ENCODE results near the gene CFAP77.
A peak's percentile ranks its signal among the peaks of the same experiment; 100 is the strongest.
"Not testable (repeated sequence)": the region's sequence is repeated elsewhere in the genome, so short reads cannot be mapped to it uniquely, and the experiment has no call there.

CFAP77 gene

DNA sequence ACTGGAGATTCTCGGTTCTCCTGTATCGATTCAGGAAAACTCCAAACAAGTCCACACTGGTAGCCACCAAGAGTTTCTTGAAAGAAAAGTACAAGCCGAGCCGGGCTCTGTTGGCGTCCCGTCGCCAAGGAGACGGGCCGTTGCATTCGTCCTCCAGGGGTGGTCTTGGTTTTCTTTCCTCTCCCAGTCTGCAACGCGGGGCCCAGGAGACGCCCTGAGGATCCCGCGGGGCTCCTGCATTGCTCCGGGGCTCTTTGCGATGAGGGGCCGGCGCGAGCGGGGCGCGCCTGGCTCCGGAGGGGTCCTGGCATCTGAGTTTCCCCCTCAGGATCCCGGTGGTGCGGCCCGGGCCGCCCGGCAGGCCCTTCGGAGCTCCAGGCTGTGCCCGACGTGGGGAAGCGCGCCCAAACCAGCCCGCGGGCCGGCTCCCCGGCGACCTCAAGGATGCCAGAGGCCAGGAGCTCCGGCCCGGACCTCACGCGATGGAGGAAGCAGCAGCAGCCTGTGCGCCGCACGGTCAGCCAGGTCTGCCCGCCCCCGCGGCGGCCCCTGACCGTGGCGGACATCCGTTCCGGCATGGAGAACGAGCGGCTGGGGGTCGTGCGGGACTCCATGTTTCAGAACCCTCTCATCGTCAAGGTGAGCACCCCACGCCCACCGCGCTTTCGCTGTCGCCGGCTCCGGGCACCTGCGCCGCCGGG is at the start of gene CFAP77:
TSS of gene CFAP77 (plus strand) at position 384 of the 701 bp plus-strand sequence. CDS start at position 445, 61 bp downstream.
- DNase-seq = peak; percentile 43

DNA sequence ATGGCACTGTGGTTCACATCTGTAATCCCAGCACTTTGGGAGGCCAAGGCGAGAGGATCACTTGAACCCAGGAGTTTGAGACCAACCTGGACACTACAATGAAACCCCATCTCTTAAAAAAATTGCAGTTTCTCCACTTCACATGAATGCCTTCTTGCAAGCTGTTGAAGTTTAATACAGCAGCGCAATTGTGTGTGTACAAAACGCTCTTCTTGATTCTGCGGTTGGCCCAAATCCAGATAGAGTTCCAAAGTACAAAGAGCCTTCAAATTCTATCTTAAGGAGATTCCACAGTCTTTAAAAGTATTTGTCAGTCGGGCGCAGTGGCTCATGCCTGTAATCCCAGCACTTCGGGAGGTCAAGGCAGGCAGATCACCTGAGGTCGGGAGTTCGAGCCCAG is 45.9 kb upstream of the CFAP77 start:
- no peak for DNase-seq

DNA sequence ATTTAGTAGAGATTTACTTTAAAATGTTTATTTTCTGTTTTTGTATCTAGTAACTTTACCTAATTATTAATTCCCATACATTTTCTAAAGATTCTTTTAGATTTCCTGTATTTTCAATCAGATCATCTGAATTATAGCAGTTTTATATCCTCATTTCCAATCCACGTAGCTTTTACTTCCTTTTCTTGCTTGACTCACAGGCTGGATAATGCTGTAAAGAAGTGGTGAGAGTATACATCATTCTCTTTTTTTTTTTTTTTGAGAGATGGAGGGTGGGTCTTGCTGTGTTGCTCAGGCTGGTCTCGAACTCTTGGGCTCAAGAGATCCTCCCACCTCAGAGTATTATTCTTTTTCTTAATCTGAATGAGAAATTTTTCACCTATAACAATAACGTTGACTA is 44.0 kb upstream of the CFAP77 start:
- DNase-seq = no peak

DNA sequence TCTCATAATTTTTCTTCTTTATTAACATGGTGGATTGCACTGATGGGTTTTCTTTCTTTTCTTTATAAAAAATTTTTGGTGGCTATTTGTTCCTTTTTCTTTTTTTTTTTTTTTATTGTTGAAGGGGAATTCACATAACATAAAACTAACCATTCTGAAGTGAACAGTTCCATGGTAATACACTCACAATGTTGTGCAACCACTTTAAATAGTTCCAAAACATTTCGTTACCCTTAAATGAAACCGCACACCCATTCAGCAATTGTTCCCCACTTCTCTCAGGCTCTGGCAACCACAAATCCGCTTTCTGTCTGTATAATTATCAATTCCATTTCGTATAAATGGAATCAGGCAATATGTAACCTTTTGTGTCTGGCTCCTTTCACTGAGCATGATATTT is 43.5 kb upstream of the CFAP77 start:
- DNase-seq = no peak

DNA sequence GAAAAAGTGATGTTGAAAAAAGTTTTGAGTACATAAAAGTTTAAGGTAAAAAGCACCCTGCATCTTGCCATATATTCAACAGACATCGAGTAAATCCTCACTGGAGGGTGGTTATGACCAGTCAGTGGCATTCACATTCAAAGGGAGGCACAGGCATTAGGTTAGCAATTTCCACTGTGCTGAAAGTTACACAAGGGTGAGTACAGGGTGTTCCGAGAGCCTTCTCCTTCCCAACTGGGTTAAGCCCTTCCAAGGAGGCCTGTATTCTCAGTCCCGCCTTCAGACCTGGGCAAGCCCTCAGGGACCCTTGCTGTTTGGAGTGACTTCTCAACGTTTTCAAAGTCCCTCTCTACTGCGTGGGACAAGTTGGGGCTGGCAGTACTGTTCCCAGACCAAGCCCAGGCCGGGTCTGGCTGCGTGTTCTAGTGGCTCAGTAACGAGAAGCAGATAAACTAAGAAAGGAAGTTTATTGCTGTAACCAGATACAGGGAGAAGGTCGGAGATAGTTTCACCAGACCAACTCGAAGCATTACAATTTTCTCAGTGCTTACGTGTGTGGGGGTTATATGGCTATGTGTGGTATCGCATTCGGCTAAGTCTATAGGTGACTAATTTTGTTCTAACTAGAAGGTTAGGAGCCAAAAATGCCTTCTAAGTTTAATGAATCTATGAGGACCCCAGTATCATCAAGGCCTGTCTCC is 42.2 kb upstream of the CFAP77 start:
- DNase-seq = no peak

DNA sequence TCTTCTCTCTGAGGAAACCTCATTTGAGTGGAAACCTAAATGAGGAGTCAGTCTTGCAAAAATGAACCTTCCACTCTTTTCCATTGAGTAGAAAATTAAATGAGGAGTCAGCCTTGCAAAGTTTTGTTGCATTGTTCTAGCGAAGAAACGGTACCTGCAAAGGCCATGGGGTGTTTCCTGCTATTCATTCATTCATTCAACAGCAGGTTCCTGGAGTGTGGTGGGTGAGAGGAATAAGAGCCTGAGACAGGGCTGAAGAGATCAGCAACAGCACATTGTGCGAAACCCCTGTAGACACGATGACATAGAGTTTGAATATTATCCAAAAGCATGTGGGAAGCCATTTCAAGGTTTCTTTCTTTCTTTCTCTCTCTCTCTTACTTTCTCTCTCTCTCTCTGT is 40.6 kb upstream of the CFAP77 start:
- DNase-seq = no peak

DNA sequence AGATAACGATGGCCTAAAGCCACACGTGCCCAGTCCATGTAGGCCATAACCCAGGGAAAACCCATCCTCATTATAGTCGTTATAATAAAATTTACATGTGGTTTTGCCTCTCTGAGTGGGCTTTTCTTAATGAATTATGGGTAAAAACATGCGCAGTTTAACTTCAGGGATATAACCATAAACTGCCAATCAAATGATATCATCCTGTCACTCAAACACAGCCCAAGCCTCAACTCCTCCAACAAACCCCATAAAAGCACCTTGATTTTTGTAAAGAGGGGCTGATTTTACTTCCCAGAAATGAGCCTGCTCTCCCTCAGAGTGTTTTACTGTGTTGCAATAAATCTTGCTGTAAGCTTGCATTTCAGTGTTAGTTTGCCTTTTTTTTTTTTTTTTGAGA is 39.4 kb upstream of the CFAP77 start:
- DNase-seq = no peak

DNA sequence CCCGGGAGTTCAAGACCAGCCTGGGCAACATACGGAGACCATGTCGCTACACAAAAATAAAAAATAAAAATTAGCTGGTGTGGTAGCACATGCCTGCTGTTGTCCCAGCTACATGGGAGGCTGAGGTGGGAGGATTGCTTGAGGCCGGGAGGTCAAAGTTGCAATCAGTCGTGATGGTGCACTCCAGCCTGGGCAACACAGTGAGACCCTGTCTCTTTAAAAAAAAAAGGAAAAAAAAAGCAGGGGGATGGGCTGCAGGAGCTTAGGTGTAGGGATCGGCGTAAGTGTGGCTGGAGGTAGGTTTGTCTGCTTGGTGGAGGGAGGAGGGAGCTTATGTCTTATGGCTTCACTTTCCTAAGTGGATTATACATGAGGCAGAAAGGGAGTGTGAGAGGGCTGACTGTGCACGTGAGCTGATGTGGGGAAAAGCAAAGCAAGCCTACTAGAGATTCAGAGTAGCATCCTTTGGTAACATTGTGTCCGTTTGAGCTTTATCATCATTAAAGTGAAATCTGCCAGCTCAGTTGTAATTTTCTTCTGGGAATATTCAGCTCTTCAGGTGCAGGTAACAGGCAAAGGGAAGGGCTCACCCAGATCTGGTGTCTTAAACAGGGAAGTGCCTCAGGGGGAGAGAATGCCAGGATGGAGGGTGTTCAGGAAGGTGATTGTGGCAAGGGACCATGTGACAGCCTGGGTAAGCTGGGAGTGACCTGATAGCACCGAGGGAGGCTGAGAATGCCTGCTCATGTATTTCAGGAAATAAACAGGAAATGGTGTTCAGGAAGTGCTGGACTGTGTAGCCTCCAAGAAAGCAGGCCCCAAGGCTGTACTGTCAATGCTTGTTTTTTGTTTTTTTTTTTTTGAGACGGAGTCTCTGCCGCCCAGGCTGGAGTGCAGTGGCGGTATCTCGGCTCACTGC is 37.6 kb upstream of the CFAP77 start:
- DNase-seq = no peak

DNA sequence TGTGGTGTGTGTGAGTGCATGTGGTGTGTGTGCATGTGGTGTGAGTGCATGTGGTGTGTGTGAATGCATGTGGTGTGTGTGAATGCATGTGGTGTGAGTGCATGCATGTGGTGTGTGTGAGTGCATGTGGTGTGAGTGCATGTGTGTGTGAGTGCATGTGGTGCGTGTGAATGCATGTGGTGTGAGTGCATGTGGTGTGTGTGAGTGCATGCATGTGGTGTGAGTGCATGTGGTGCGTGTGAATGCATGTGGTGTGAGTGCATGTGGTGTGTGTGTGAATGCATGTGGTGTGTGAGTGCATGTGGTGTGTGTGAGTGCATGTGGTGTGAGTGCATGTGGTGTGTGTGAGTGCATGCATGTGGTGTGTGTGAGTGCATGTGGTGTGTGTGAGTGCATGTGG is 32.2 kb upstream of the CFAP77 start:
- DNase-seq = not testable (repeated sequence)

DNA sequence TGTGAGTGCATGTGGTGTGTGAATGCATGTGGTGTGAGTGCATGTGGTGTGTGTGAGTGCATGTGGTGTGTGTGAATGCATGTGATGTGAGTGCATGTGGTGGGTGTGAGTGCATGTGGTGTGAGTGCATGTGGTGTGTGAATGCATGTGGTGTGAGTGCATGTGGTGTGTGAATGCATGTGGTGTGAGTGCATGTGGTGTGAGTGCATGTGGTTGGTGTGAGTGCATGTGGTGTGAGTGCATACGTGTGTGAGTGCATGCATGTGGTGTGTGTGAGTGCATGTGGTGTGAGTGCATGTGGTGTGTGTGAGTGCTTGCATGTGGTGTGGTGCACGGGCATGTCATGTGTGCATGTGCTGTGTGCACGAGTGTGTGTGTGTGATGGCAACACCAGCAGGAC is 31.6 kb upstream of the CFAP77 start:
- not testable (repeated sequence) for DNase-seq

DNA sequence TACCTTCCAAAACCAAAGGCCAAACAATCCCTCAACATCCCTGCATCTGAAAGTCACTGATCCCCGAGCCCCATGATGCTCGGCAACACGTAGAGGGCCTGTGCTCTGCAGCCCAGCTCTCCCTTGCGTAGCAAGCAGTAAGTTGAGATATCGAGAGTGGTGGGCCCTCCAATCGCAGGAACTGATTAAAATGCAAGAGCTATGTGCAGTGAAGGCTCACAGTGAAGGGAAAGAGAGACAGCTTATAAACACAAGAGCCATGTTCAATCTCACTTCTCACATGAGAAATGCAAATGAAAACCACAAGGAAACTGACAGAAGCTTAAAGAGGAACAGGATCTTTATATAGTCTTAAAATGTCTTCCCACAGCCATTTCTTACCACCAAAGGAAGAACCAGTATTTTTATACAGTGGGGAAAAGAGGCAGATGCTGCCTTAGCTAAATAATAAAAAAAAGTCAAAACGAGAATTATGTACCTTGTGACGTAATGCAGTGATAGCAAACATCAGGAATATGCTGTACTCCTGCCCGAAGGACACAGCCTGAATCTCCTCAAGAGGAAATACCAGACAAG is 28.0 kb upstream of the CFAP77 start:
- no peak for DNase-seq

DNA sequence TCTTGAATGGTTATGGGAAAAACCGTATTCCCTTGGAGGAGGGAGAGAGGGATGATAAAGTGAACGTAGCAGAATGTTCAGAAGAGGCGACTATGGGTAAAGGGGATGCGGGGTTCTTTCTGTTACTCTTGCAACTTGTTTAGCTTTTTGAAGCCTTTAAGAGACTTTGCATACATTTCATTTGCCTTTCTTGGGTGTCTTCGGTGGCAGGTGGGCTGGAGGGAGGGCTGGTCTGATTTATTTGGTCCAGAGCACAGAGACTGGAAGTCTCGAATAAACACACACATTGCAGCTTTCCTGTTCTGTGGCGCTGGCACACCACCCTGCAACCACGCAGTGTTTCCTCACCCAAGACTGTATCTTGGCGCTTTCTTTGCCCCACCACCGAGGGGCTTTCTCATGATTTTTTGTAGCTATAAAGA is 26.5 kb upstream of the CFAP77 start:
- DNase-seq = no peak

DNA sequence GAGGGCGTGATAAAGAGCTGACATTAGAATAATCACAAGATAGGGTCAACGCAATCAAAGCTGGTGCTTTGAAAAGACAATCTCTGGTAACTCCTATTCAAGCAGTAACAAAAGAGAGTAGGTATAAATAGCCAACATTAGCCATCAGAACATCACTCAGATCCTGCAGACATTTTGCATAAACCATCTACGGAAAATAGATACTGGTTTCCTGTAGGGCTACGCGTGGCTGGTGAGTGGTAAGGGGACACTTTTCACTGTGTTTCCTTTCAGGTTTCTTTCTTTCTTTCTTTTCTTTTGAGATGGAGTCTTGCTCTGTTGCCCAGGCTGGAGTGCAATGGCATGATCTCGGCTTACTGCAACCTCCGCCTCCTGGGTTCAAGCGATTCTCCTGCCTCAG is 25.6 kb upstream of the CFAP77 start:
- no peak for DNase-seq

DNA sequence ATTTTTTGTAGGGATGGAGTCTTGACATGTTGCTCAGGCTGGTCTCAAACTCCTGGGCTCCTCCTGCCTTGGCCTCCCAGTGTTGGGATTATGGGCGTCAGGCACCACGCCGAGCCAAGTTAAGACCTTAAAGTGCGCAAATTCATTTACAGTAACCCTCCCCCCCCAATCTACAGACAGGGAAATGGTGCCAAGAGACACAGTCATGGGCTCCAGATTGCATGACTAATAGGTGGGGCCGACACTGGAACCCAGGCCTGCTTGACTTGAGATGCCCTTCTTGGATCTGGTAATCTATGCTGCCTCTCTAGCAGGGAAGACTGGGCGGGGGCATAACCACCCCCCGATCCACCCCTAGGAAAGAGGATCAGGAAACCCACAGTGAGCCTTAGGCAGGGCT is 22.9 kb upstream of the CFAP77 start:
- DNase-seq = no peak

DNA sequence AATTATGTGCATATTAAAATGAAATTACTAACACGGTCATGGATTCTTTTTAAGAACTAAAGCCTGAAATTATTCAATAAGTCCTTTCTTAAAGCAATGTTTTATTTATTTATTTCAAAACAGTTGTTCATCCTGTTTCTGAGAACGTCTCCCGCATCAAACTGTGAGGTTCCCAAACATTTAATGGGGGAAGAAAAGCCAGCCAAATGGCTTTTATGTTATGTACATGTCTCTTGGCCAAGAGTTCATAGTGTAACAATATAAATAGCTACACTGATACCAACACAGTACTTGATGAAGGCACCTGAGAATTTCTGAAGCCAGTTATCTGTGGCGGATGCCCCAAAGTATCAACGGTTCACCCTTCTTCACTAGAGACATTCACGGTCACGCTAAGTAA is 19.0 kb upstream of the CFAP77 start:
- no peak for DNase-seq

DNA sequence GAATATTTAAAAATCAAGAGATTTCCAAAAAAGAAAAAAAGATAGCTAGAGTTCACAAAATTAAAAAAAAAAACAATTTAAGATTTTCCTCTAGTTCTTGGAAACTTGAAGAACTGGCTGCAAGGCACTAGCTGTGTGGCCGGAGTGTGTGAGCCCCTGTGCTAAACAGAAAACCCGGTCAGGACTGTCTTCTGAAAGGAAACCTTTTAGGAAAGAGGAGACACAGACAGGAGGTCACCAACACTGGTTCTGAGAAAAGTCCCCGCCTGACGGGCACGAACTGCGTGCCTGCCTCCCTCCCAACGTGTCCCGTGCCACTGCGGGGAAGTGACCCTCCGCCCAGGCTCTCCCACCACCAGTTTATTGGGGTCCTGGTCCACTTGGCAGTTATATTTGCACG is 18.6 kb upstream of the CFAP77 start:
- no peak for DNase-seq

DNA sequence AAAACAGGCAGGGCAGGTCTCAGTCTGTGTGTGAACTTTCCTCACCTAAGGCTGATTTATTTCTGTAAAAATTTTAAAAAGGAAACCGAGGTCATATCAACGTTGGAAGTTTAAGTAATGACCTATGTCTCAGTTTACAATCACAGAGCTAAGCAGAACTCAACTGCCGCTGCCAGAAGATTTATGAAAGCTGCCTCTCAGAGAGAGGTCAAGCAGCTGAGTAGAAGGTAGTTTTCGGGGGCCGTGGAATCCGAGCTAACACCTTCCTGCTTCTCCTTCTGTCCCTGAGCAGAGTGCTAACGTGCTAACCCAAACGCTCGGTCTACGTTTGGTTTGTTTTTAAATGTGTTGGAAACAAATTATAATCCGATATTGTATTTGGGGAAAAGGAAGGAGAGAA is 14.5 kb upstream of the CFAP77 start:
- DNase-seq = no peak

DNA sequence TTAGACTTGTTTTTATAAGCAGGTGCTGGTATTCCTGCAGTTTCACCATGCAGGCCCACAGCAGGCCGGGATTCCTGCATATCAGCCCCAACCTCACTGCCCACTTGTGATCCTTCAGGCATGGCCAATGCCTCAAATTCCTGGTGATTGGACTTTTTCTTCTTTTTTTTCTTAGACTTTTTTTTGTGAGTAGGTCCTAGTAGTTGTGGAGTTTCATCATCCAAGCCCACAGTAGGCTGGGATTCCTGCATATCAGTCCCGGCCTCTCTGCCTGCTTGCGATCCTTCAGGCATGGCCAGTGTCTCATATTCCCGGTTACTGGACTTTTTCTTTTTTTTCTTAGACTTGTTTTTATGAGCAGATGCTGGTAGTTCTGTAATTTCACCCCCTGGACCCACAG is 8.2 kb upstream of the CFAP77 start:
- DNase-seq = no peak

DNA sequence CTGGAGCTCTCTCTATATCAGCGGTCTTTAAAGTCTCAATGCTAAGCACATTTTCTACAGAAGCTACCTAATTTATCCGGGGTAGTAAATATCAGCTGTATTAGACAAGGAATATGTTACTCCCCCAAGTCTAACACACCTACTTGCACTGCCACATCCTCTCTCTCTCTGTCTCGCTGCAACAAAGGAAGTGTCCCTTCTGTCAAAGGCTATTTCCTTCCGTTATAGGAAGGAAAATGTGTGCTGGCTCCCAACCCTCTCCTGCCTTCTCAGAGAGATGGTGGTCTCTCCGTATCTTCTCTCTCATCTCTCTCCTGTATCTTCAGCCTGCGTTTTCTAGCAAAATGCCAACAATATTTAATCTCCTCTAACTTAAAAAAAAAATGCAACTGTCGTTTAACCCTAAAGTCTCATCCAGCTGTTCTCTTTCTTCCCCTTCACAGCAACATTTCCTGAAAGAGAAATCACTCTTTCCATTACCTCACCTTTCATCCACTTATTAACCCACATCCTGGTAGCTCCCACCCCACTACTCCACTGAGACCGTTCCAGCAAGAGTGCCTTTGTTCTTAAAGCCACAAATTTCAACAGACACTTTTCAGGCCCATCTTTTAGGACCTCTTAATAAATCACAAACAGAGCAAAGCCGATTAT is 5.7 kb upstream of the CFAP77 start:
- peak; percentile 20 for DNase-seq

DNA sequence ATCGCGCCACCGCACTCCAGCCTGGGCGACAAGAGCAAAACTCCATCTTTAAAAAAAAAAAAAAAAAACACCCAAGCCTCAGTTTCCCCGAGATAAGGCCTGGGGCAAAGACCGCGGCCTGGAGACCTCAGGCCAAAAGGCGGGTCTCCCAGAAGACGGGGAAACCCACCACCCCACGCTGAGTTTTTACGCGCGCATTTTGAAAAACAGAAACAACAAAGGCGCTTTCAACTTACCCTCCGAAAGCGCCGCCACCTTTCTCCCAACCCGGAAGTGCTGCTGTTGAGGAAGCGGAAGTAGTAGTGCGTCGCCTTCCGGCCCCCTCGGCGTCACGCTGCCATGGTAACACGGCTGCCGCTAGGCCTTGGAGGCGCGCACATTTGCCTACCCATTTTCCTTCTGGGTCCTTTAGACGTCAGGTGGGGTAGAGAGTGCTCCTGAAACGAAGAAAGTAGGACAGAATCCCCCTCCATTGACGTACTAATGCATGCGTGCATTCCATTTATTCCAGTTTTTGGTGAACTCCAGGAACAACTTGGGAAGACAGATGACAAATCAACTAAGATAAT is 3.4 kb upstream of the CFAP77 start, which contains the start of gene TTF1:
TSS of gene TTF1 (minus strand) at position 287 of the 569 bp plus-strand sequence. CDS start 4,019 bp downstream, outside the sequence.
- DNase-seq = peak; percentile 96

DNA sequence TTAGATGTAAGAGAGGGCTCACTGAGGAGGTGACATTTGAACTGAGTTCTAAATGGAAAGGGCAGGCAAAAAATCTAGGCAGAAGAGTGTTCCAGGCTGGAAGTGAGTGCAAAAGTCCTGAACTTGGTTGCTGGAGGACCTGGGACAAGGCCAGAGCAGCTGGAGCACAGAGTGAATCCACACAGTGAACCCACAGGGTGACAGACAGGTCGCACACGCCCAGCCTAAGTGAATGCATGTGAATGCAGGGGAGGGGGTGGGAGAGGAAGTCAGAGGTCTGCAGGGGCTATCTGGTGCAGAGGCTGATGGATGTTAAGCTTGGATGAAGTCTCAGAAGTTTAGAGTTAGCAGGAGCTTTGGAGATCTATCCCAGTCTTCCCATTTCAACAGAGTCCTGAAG is 2.8 kb upstream of the CFAP77 start:
- DNase-seq = no peak

DNA sequence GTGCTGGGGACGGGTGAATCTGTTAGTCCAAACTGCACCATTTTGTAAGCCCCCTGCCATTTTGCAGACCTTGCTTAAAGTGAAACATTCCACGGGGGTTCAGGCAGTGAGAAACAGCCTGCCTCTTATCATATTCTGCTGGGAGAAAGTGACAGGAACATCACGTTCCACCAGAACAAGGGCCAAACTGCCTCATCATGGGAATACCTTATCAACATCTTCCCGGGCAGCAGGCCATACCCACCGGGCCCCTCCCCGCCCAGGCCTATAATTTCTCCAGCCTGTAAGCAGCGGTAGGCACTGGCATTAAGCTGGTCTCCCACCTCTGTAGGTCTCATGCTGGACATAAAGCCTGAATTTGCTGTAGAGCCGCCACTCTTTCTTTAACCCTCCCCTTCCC is 1.5 kb upstream of the CFAP77 start:
- no peak for DNase-seq

Data from CD4-positive, alpha-beta T cell treated with Interleukin-17A for 4 hours (primary cell).